Liver (tissue), 9 donors: ENCODE measurements around the gene ERBB2. TPM values are rescaled to one million over a fixed set of nuclear protein-coding genes. Genes with fewer than 3 reads are reported as not detected.
A peak's percentile ranks its signal among the peaks of the same experiment; 100 is the strongest.

Source experiments
- DNase-seq: peaks from one replicate; pipeline ENCODE4 v3.0.0-alpha.2; 2017; ENCODE audit warnings: low spot score
- H3K27ac ChIP-seq, 2 donors: one replicate each; pipeline ENCODE4 v1.7.0; 2013; ENCODE audit warnings: inconsistent platforms in 2 of 2, low read length in 2 of 2, control low read depth in 1 of 2, low read depth in 1 of 2, mild to moderate bottlenecking in 1 of 2
- H3K27me3 ChIP-seq, 4 donors: one replicate each; pipeline versions ENCODE4 v1.6.1 to v1.7.0; 2013; ENCODE audit warnings: low read length in 3 of 4, inconsistent platforms in 1 of 4, mild to moderate bottlenecking in 1 of 4, moderate library complexity in 1 of 4; ENCODE audit not compliant: control insufficient read depth in 4 of 4, insufficient read depth in 4 of 4
- H3K36me3 ChIP-seq, 4 donors: one replicate each; pipeline versions ENCODE4 v1.6.1 to v1.7.0; 2013; ENCODE audit warnings: low read length in 3 of 4, mild to moderate bottlenecking in 3 of 4, low read depth in 1 of 4, moderate library complexity in 1 of 4; ENCODE audit not compliant: control insufficient read depth in 4 of 4, insufficient read depth in 3 of 4
- H3K4me1 ChIP-seq, 4 donors: one replicate each; pipeline versions ENCODE4 v1.6.1 to v1.7.0; 2013; ENCODE audit warnings: low read length in 3 of 4, mild to moderate bottlenecking in 3 of 4, moderate library complexity in 1 of 4; ENCODE audit not compliant: control insufficient read depth in 4 of 4, insufficient read depth in 4 of 4
- H3K4me3 ChIP-seq, 3 donors: one replicate each; pipeline versions ENCODE4 v1.6.1 to v1.7.0; 2013; ENCODE audit warnings: low read length in 3 of 3, control low read depth in 1 of 3, low read depth in 1 of 3, mild to moderate bottlenecking in 1 of 3
- H3K9ac ChIP-seq, 2 donors: one replicate each; pipeline ENCODE4 v1.7.0; 2013; ENCODE audit warnings: low read length in 2 of 2, mild to moderate bottlenecking in 2 of 2, moderate library complexity in 2 of 2, control low read depth in 1 of 2, low read depth in 1 of 2
- H3K9me3 ChIP-seq, 4 donors: one replicate each; pipeline versions ENCODE4 v1.6.1 to v1.7.0; 2013; ENCODE audit warnings: low read length in 3 of 4; ENCODE audit not compliant: control insufficient read depth in 4 of 4
- EGR1 ChIP-seq, 2 donors: IDR thresholded peaks; 2 replicates each; pipeline ENCODE4 v1.6.1; 2016 to 2018; ENCODE audit warnings: antibody characterized with exemption in 2 of 2, low read depth in 2 of 2
- FOXA1 ChIP-seq: IDR thresholded peaks from 2 replicates; pipeline ENCODE4 v1.6.1; 2016; ENCODE audit warnings: antibody characterized with exemption
- FOXA2 ChIP-seq: IDR thresholded peaks from 2 replicates; pipeline ENCODE4 v1.6.1; 2016; ENCODE audit warnings: antibody characterized with exemption
- GABPA ChIP-seq, 2 donors: IDR thresholded peaks in 1 of 2; conservative IDR thresholded peaks in 1 of 2; 2 replicates each; pipeline ENCODE4 v1.6.1; 2016; ENCODE audit warnings: antibody characterized with exemption in 2 of 2, mild to moderate bottlenecking in 1 of 2, moderate library complexity in 1 of 2
- HNF4A ChIP-seq, 2 donors: conservative IDR thresholded peaks; 2 replicates each; pipeline ENCODE4 v1.6.1; 2016; ENCODE audit warnings: antibody characterized with exemption in 2 of 2, mild to moderate bottlenecking in 2 of 2
- HNF4G ChIP-seq: IDR thresholded peaks from 2 replicates; pipeline ENCODE4 v1.6.1; 2016; ENCODE audit warnings: antibody characterized with exemption
- NR2F2 ChIP-seq: IDR thresholded peaks from 2 replicates; pipeline ENCODE4 v1.6.1; 2016; ENCODE audit warnings: antibody characterized with exemption
- RAD21 ChIP-seq, 2 donors: IDR thresholded peaks; 2 replicates each; pipeline ENCODE4 v1.6.1; 2016; ENCODE audit warnings: antibody characterized with exemption in 2 of 2, mild to moderate bottlenecking in 2 of 2
- SP1 ChIP-seq: IDR thresholded peaks from 2 replicates; pipeline ENCODE4 v1.6.1; 2018; ENCODE audit warnings: antibody characterized with exemption, mild to moderate bottlenecking
- TAF1 ChIP-seq: conservative IDR thresholded peaks from 2 replicates; pipeline ENCODE4 v1.6.1; 2016; ENCODE audit warnings: antibody characterized with exemption, mild to moderate bottlenecking
- YY1 ChIP-seq: IDR thresholded peaks from 2 replicates; pipeline ENCODE4 v1.6.1; 2016; ENCODE audit warnings: antibody characterized with exemption, mild to moderate bottlenecking
- ZBTB33 ChIP-seq: IDR thresholded peaks from 2 replicates; pipeline ENCODE4 v1.6.1; 2016; ENCODE audit warnings: antibody characterized with exemption
- WGBS: extraction: QIAGEN DNeasy Blood & Tissue Kit; methylation state at CpG from one replicate; pipeline ENCODE4 v1.1.7; 2013; 5-methylcytosine and 5-hydroxymethylcytosine counted together
- polyA plus RNA-seq, 2 donors: library from polyadenylated mRNA; stranded (reverse) in 1 of 2; unstranded in 1 of 2; fragments of 200-250 nt in 1 of 2; fragments of >200 nt in 1 of 2; fragmentation: Nextera tagmentation in 1 of 2; extraction: Ambion mirVana in 1 of 2; gene quantifications; one replicate each; pipeline versions ENCODE4 v1.2.1 to v1.2.3, GENCODE V29; 2013 to 2015
- total RNA-seq, 2 donors: library from RNA; depleted of rRNA; stranded (reverse); fragments of >200 nt; gene quantifications; one replicate each; pipeline ENCODE4 v1.2.3, GENCODE V29; 2014
- TF ChIP-seq, protein P1 (sequence below): IDR thresholded peaks from 2 replicates; pipeline ENCODE4 v1.6.1; 2016; ENCODE audit warnings: antibody characterized with exemption
- TF ChIP-seq, protein P2 (sequence below): IDR thresholded peaks from 2 replicates; pipeline ENCODE4 v1.6.1; 2016; ENCODE audit warnings: antibody characterized with exemption, mild to moderate bottlenecking
- TF ChIP-seq, protein P3 (sequence below): IDR thresholded peaks from 2 replicates; pipeline ENCODE4 v1.6.1; 2016; ENCODE audit warnings: antibody characterized with exemption
- donor health status: healthy.
- donor health status: healthy.
- donor health status: healthy.
- donor health status: healthy.
- donor health status: healthy.

The ERBB2 gene
- total RNA-seq (10 to 100 TPM; 21.0 to 28.8 TPM), polyA plus RNA-seq (10 to 100 TPM in 1 of 2 donors, 1 to 10 TPM in 1; 4.7 to 10.5 TPM)

GRCh38 chr17:39699818-39700147 lies at the start of gene ERBB2:
TSS of gene ERBB2 (plus strand) at chr17:39700064. CDS start at chr17:39700239, 175 bp downstream.
- no peaks in the 10 kb centered on the region for H3K9me3 ChIP-seq
- no peaks in the 10 kb centered on the region for H3K36me3 ChIP-seq
- WGBS = 4% methylated on average over 20 of the region's 20 CpGs
- DNase-seq = no peak
- peaks cover 26 to 62% (median 52%) of the 10 kb centered on the region in 4 donors for H3K4me1 ChIP-seq
- TF ChIP-seq HNF4A (conservative IDR thresholded peaks at IDR 0.05) (no peak), EGR1 (IDR thresholded peaks at IDR 0.05; ENCODE audit: low read depth in 2 of 2) (no peak), HNF4G (no peak), NR2F2 (no peak), GABPA (IDR thresholded peaks at IDR 0.05 in 1 of 2, conservative IDR thresholded peaks at IDR 0.05 in 1 of 2) (no peak), FOXA2 (no peak), TAF1 (no peak), ZBTB33 (no peak), RAD21 (IDR thresholded peaks at IDR 0.05) (no peak)
- TF ChIP-seq, protein P1, sequence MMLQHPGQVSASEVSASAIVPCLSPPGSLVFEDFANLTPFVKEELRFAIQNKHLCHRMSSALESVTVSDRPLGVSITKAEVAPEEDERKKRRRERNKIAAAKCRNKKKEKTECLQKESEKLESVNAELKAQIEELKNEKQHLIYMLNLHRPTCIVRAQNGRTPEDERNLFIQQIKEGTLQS = no peak
- TF ChIP-seq, protein P2, sequence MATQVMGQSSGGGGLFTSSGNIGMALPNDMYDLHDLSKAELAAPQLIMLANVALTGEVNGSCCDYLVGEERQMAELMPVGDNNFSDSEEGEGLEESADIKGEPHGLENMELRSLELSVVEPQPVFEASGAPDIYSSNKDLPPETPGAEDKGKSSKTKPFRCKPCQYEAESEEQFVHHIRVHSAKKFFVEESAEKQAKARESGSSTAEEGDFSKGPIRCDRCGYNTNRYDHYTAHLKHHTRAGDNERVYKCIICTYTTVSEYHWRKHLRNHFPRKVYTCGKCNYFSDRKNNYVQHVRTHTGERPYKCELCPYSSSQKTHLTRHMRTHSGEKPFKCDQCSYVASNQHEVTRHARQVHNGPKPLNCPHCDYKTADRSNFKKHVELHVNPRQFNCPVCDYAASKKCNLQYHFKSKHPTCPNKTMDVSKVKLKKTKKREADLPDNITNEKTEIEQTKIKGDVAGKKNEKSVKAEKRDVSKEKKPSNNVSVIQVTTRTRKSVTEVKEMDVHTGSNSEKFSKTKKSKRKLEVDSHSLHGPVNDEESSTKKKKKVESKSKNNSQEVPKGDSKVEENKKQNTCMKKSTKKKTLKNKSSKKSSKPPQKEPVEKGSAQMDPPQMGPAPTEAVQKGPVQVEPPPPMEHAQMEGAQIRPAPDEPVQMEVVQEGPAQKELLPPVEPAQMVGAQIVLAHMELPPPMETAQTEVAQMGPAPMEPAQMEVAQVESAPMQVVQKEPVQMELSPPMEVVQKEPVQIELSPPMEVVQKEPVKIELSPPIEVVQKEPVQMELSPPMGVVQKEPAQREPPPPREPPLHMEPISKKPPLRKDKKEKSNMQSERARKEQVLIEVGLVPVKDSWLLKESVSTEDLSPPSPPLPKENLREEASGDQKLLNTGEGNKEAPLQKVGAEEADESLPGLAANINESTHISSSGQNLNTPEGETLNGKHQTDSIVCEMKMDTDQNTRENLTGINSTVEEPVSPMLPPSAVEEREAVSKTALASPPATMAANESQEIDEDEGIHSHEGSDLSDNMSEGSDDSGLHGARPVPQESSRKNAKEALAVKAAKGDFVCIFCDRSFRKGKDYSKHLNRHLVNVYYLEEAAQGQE = no peak
- H3K27ac ChIP-seq = peak within 1 kb of the TSS; percentile 95 to 98
- H3K9ac ChIP-seq = peak within 1 kb of the TSS; percentile 36 to 74
- peak within 1 kb of the TSS in 2 of 3 donors; percentile 75 to 81 for H3K4me3 ChIP-seq
- H3K27me3 ChIP-seq = no peaks in the 10 kb centered on the region

- Histone ChIP-seq H3K4me1 (peaks cover 0 to 6% (median 4%) of the 10 kb centered on the region in 4 donors), H3K9ac (no peak overlapping the region), H3K36me3 (no peaks in the 10 kb centered on the region), H3K9me3 (no peaks in the 10 kb centered on the region), H3K4me3 (no peak overlapping the region), H3K27ac (no peak overlapping the region), H3K27me3 (no peaks in the 10 kb centered on the region)
- WGBS = 96% methylated on average over 11 of the region's 11 CpGs
- no peak for TF ChIP-seq HNF4G
- TF ChIP-seq, protein P3, sequence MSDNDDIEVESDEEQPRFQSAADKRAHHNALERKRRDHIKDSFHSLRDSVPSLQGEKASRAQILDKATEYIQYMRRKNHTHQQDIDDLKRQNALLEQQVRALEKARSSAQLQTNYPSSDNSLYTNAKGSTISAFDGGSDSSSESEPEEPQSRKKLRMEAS = no peak
- TF ChIP-seq, protein P1 = no peak
- TF ChIP-seq GABPA (IDR thresholded peaks at IDR 0.05 in 1 of 2, conservative IDR thresholded peaks at IDR 0.05 in 1 of 2) = no peak
- TF ChIP-seq SP1 = no peak
- no peak for TF ChIP-seq YY1
- TF ChIP-seq, protein P2 = no peak
- TF ChIP-seq TAF1 = no peak
- TF ChIP-seq FOXA1 = no peak
- no peak for TF ChIP-seq FOXA2
- no peak for DNase-seq
Measured at GRCh38 chr17:39650121-39650579, 49.7 kb upstream of the ERBB2 start.
